GM21367 (cell line): ENCODE results near the gene NBEA.
A peak's percentile ranks its signal among the peaks of the same experiment; 100 is the strongest.

Experiments used
- ATAC-seq: cut with Tn5 transposase; IDR thresholded peaks from one replicate; pipeline ENCODE4 v1.9.1; 2021; ENCODE audit not compliant: unreplicated experiment

The NBEA gene

DNA sequence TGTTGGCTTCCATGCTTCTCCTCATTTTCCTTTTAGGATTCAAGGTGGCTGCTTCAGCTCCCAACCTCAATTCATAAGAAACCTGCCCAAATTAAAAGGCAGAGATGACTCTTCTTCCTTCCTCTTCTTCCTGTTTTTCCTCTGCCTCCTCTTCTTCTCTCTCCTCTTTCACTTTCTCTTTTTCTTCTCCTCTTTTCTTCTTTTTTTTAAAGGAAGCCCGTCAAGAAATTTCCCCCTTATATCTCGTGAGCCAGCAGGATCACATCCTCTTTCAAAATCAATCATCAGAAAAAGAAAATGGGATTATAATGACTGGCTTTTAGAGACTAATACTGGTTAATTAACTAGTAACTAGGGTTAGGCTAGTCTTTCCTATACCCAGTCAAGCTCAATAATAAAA, 220.3 kb downstream of the NBEA start:
- ATAC-seq, result no peak

DNA sequence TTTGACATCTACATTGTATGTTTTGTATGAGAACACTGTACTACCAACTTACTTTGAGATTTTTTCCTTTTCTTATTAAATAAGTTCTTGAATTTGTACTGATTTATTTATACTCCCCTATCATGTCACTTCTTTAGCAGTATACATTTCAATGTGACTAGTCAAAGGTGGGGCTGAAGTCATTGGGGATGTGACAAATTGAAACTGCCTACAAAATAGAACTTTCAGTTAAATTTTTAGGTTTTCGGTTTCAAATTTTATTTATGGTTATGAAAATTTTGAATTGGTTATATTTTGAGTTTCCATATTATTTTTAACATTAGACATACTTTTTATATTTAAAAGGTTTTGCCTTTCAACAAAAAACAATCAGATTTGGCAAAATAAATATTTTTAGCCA, 221.6 kb downstream of the NBEA start:
- ATAC-seq, result peak; percentile 56

GRCh38 chr13:35164324-35164932, 222.4 kb downstream of the NBEA start:
- peak; percentile 63 for ATAC-seq

- ATAC-seq, result no peak
These were observed 223.1 kb downstream of the NBEA start for GRCh38 chr13:35165205-35165604.

- ATAC-seq, result no peak
These were observed 237.4 kb downstream of the NBEA start for GRCh38 chr13:35179494-35179893.

DNA sequence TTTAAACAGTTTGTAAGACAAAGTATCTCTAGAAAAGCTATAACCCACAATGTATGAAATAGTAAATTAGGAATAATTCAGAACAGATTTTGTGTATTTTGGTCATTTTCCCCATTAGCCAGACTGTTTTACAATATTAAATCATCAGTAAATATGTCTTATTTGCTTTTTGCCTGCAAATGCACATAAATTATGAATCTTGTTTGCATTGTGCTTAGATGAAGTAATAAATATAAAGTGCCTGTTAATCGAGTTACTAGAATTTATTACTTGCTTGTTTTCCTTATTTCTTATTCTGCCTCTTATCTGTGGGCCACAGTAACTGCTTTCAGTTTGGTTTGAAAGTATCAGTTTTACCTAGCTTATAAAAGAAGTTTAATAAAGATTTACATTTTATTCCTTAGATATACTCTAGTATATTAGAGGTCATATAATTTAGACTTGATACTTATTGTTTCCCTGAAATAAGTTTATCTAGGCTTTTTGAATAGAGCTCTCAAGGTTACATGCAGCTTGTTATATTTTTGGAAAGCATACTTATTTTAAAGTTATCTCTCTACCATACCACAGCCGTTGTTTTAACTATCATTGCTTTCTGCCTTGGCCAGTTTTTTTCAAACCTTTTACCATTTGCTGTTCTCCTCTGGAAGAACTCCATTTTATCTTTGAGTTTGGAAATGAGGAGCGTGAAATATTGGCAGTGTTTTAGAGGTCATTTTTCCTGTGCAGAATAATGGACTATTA, 238.0 kb downstream of the NBEA start:
- no peak for ATAC-seq

DNA sequence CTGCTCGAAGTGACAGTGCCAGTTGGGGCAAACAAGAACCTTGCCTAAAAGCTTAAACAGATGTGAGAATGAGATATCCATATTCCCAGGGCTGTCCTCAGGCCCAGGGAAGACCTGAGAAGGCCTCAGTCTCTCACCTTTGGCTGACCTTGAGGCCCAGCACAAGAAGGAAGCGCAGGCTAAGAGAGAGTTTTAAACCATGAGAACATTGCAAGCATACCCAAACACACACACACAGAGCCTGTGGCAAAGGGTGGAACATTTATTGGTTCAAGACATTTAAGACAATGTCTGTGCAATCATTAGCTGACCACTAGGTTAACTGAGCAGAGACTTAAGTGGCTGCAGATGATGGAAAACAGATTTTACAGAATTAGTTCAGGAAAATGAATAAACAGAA, 248.2 kb downstream of the NBEA start:
- ATAC-seq, result no peak

DNA sequence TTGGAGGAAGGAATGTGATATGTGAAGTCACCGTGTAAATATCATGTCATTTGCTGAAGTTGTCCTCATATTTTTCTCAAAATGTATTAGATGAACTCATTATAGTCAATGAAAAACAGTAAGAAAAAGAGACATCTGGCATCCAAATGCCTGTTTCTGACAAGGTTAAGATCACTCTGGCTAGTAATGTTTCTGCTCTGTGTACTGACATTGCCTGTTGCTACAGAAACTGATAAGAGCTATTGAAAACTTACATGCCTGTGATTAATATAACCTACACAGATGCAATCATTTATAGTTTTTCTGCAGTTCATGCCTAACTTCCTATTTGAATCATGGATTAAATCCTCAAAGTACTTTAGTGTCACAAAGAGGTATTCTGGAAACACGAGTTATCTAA, 249.8 kb downstream of the NBEA start:
- ATAC-seq, result no peak

DNA sequence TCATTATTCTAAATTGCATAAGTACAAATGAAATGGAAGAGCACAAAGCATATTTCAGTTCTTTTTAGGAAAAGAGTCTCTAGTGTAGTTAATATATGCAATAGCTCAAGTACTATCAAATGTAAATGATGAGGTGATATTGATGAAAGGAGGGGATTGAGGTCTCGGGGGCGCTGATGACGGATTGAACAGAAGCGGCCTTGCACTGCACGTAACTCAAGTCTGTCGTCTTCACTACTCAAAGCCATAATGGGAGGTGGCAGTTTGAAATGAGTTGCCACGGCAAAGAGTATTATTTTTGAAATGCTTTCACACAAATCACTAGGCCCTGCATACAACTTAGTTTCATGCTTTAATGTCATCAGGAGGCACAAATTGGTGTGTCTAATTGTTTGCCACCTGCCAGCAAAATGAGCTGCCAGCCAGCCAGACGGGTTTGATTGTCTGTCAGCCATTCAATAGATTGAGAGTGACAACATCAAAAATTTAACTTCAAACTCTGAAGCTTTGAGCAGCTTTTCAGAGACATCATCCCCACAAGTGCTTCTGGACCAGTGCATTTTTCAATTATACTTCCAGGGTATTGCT, 256.6 kb downstream of the NBEA start:
- no peak for ATAC-seq

GRCh38 chr13:35208587-35208986, 266.5 kb downstream of the NBEA start:
- ATAC-seq, result no peak

DNA sequence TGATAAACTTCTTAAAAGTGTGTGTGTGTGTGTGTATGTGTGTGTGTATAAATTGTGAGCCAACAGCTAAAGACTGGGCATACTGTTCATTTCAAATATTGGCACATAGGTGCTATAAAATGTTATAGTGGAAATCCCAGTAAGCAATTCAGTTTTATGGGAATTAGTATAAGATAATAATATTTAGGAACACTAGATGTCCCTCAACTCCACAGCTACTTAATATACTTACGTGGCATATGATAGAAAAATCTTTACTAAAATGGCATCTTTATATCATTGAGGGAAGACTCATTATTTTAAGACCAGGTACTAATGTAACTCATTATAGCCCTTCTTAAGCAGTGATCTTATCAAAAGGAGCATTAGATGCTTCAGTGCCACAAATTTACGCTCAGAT, 268.2 kb downstream of the NBEA start:
- no peak for ATAC-seq

- ATAC-seq, result no peak
These were observed 269.9 kb downstream of the NBEA start for GRCh38 chr13:35211949-35212348.

DNA sequence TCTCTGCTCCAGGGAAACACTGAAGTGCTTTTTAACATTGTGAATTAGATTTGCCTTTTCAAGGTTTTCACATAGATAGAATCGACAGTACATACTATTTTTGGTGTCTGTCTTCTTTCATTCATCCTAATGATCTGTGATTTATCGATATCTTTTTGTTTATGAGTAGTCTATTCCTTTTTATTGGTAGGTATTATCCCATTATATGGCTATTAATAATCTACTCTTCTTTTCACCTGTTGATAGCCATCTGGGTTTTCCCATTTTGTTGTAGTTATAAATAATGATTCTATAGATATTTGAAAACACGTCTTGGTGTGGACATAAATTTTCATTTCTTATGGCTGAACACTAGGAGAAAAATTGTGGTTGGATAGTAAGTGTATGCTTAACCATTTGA, 271.8 kb downstream of the NBEA start:
- ATAC-seq, result no peak

- ATAC-seq, result no peak
These were observed 274.1 kb downstream of the NBEA start for GRCh38 chr13:35216131-35216530.

GRCh38 chr13:35219021-35219420, 277.0 kb downstream of the NBEA start:
- ATAC-seq, result no peak

DNA sequence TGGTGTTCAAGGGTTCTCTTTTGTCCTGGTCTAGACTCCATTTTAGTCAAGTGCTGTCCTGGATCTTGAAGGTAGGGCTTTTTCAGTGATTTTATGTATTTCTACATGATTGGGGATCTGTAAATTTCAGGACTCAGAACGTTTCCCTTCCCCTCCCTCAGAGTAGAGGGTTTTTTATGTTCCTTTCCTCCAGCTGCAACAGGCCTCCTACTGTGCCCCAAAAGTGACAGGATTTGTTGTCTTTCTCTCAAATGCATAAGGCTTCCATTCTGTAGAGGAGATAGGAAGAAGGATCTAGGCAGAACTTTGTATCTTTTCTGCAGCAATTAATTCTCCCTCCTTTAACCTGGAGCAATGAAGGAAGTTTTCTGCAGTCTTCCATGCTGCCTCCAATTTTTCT, 283.1 kb downstream of the NBEA start:
- ATAC-seq, result no peak

DNA sequence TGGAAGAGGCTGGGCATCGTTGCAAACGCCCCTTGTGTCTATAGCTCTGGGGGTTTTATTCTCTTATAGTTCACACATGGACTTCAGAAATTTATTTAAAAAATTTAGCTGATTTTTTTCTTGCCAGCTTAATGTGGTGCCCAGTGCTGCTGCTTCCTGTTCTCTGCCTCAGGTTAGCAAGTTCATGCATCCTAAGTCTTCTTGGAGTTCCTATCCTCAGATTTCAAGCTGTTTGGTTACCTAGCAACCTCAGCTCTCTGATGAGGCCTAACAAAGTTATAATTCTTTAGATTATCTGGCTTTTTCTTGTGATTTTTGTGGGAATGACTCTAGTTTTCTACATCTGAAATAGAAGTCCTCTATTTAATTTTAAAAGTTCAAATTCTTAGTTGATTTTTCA, 283.5 kb downstream of the NBEA start:
- no peak for ATAC-seq

- no peak for ATAC-seq
These were observed 286.5 kb downstream of the NBEA start for GRCh38 chr13:35228536-35228935.

DNA sequence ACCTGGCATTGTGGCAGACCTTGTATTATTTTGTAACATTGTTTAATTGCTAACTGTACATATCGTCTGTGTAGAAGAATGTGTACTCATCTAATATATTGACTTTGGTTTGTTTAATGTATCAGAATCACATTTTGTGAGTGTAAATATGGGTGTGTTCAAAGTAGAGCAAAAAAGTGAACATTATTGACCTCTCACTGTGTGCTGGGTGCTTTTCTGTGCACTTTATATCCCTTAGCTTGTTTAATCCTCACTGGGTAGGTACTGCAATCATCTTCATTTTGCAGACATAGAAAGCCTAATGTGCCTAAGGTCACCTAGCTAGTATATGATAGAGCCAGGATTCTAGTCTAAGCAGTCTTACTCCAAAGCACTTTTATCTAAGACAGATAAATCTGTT, 289.4 kb downstream of the NBEA start:
- no peak for ATAC-seq

DNA sequence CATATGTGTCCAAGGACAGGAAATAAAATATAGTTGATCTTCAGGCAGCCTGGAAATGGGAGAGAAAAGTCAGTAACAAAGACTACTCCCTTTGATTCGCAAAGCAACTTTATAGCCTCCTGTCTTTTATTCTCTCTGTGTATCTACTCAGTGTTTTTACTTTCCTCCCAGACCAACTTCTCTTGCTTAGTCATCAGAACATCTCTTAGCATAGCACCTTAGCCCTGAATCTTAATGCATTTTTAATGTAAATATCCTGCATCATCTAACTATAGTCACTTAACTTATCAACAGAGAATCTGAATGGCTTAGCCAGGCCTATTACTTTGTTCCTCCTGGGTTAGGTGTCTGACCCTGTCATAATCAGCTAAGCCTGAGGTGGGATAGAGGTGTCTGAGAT, 296.2 kb downstream of the NBEA start:
- ATAC-seq, result no peak

GRCh38 chr13:35252536-35253205, 310.6 kb downstream of the NBEA start:
- peak; percentile 87 for ATAC-seq

DNA sequence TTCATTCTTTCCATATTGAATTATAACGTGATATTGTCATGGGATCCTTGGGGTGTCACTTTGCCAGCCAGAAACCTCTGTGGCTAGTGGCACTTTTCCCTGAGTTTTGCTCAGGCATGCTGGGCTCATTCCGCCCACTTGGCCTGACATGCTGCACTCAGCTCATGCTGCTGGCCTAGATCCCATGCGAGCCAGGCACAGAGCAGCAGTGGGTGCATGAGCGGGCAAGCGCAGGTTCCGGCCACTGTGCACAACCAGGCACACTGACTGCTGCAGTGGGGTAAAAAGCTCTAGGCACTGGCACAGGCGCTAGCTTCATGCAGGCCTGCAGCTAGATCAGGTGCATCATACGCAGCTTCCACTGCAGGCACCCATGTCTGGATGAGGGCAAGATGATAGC, 313.2 kb downstream of the NBEA start:
- no peak for ATAC-seq
